GM21528 (cell line): Measurements from ENCODE around the gene PRSS53.
A peak's percentile ranks its signal among the peaks of the same experiment; 100 is the strongest.

Source experiments
- ATAC-seq: cut with Tn5 transposase; IDR thresholded peaks from one replicate; pipeline ENCODE4 v1.9.1; 2021; ENCODE audit warnings: mild to moderate bottlenecking, moderate library complexity; ENCODE audit not compliant: unreplicated experiment, low FRiP score

The PRSS53 gene

GRCh38 chr16:31061126-31061812, 27.5 kb downstream of the PRSS53 start:
- ATAC-seq: no peak

GRCh38 chr16:31055613-31056012, 33.1 kb downstream of the PRSS53 start:
- ATAC-seq: no peak

- ATAC-seq: no peak
Measured at GRCh38 chr16:31052114-31052513, 36.6 kb downstream of the PRSS53 start.

GRCh38 chr16:31050280-31051030, 38.3 kb downstream of the PRSS53 start:
- no peak for ATAC-seq

- ATAC-seq: no peak
Measured at GRCh38 chr16:31043898-31044481, 44.8 kb downstream of the PRSS53 start.

- no peak for ATAC-seq
Measured at GRCh38 chr16:31043352-31043751, 45.4 kb downstream of the PRSS53 start.

- ATAC-seq: no peak
Measured at GRCh38 chr16:31042866-31043265, 45.9 kb downstream of the PRSS53 start.

GRCh38 chr16:31038993-31039392, 49.8 kb downstream of the PRSS53 start:
- no peak for ATAC-seq

- no peak for ATAC-seq
Measured at GRCh38 chr16:31036691-31037090, 52.1 kb downstream of the PRSS53 start.

GRCh38 chr16:31033709-31034492, 54.8 kb downstream of the PRSS53 start:
- peak; percentile 48 for ATAC-seq
